Measurements from ENCODE around the gene CST9.

GRCh38 chr20:23625236-23625964, 19.7 kb upstream of the CST9 start:
- TF ChIP-seq CBX2 (IDR thresholded peaks at IDR 0.05; ENCODE audit: borderline replicate concordance, low read depth) (no peak), EP300 (IDR thresholded peaks at IDR 0.05) (no peak), CTCF (IDR thresholded peaks at IDR 0.05) (no peak), SMC3 (IDR thresholded peaks at IDR 0.05) (no peak), KDM5A (IDR thresholded peaks at IDR 0.05) (no peak), BCL3 (IDR thresholded peaks at IDR 0.05) (no peak), KDM1A (IDR thresholded peaks at IDR 0.05; ENCODE audit: low read depth) (no peak), POLR2A (IDR thresholded peaks at IDR 0.05; ENCODE audit: low read length) (no peak), MAZ (IDR thresholded peaks at IDR 0.05; ENCODE audit: borderline replicate concordance, low read depth, low read length) (no peak), JUN (IDR thresholded peaks at IDR 0.05) (no peak), BHLHE40 (IDR thresholded peaks at IDR 0.05; ENCODE audit: low read depth, low read length) (no peak), MAX (IDR thresholded peaks at IDR 0.05) (no peak), CHD4 (IDR thresholded peaks at IDR 0.05; ENCODE audit: borderline replicate concordance) (no peak)

All from A549 (cell line).